Measurements from ENCODE around the gene DCTN5. TPM values are rescaled to one million over a fixed set of nuclear protein-coding genes. Genes with fewer than 3 reads are reported as not detected.

DCTN5 gene
- total RNA-seq, 3 donors from 2014 or later (not counting 1 experiment from before 2014, with no cell fraction given), result 60.7 to 72.1 (median 65.8) TPM

DNA sequence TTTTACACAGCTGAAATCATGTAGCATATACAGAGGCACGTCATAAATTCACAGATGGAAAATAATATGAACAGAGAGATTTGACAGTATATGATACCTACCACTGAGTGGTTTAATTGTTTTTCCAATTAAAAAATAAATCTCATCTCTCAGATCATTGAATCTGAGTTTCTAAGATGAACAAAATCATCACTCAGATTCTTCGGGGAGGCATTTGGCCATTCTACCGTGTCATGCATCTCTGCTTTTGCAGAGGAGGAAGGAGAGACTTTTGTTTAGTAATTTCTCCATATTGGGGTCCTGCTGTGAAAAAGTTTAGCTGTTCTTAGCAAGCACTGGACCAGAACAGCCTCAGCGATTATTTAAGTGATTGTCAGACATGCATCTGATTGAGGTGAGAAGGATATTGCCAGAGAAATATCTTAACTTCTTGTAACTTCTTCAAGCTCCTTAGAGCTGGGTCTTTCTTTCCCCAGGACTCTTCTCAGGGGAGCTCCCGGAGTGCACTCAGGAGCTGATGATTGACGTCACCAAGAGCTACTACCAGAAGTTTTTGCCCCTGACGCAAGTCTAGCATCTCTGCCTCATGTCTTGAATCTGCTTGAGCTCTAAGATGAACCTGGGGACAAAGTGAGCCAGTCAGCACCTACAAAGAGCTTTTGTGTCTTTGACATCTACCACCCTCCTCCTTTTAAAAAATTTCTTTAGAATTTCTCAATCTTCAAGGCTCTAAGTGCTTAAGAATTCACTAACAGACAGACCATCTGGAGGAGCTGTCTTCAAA, 25.5 kb downstream of the DCTN5 start:
- no peak for DNase-seq
- TF ChIP-seq, protein P1, sequence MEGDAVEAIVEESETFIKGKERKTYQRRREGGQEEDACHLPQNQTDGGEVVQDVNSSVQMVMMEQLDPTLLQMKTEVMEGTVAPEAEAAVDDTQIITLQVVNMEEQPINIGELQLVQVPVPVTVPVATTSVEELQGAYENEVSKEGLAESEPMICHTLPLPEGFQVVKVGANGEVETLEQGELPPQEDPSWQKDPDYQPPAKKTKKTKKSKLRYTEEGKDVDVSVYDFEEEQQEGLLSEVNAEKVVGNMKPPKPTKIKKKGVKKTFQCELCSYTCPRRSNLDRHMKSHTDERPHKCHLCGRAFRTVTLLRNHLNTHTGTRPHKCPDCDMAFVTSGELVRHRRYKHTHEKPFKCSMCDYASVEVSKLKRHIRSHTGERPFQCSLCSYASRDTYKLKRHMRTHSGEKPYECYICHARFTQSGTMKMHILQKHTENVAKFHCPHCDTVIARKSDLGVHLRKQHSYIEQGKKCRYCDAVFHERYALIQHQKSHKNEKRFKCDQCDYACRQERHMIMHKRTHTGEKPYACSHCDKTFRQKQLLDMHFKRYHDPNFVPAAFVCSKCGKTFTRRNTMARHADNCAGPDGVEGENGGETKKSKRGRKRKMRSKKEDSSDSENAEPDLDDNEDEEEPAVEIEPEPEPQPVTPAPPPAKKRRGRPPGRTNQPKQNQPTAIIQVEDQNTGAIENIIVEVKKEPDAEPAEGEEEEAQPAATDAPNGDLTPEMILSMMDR (IDR thresholded peaks at IDR 0.05), result no peak
- H3K27ac ChIP-seq (ENCODE audit: low read length), result no peak overlapping the region
- intact Hi-C loops (cut with micrococcal nuclease), result no loop called here
- no peak for ATAC-seq
- no peak overlapping the region for H3K4me3 ChIP-seq (ENCODE audit: low read length)
- peaks cover 37% of the 10 kb centered on the region for H3K36me3 Mint-ChIP-seq
- no peaks in the 10 kb centered on the region for H3K27me3 ChIP-seq (ENCODE audit: control insufficient read depth, insufficient read depth, low read length)
- no peaks in the 10 kb centered on the region for H3K4me1 ChIP-seq (ENCODE audit: control insufficient read depth, insufficient read depth, low read length)
- H3K4me3 Mint-ChIP-seq, result no peak overlapping the region
- no peaks in the 10 kb centered on the region for H3K9me3 Mint-ChIP-seq
- no peaks in the 10 kb centered on the region for H3K27me3 Mint-ChIP-seq (ENCODE audit: low read depth in 2 of 2)
- peaks cover 0 to 8% of the 10 kb centered on the region in 2 donors for H3K4me1 Mint-ChIP-seq
- 93% methylated on average over 6 of the region's 7 CpGs for WGBS (ENCODE audit: insufficient coverage)
- H3K36me3 ChIP-seq (ENCODE audit: control insufficient read depth, insufficient read depth, low read length), result peaks cover 76% of the 10 kb centered on the region
- H3K27ac Mint-ChIP-seq, result no peak overlapping the region
- H3K9me3 ChIP-seq (ENCODE audit: control insufficient read depth, insufficient read depth, low read length), result no peaks in the 10 kb centered on the region

DNA sequence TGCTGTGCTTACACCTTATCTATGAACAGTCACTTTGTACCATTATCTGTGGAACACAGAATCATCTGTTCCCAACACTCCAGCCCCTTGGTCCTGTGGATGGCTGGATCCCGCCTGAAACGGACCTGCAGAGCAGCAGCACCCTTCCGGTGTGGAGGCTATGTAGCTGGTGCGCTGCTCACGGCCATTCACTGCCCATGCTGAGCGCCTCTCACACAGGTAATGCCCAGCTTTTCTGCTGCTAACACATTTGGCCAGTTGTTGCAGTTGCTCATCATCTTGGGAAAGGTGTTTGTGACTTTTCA, 26.0 kb downstream of the DCTN5 start:
- no peaks in the 10 kb centered on the region for H3K9me3 Mint-ChIP-seq
- no peak overlapping the region for H3K27ac Mint-ChIP-seq
- H3K36me3 ChIP-seq (ENCODE audit: control insufficient read depth, insufficient read depth, low read length), result peaks cover 73% of the 10 kb centered on the region
- H3K4me3 ChIP-seq (ENCODE audit: low read length), result no peak overlapping the region
- WGBS (ENCODE audit: insufficient coverage), result 97% methylated on average over 6 of the region's 6 CpGs
- peaks cover 37% of the 10 kb centered on the region for H3K36me3 Mint-ChIP-seq
- peaks cover 0 to 8% of the 10 kb centered on the region in 2 donors for H3K4me1 Mint-ChIP-seq
- intact Hi-C loops (cut with micrococcal nuclease), result no loop called here
- H3K4me1 ChIP-seq (ENCODE audit: control insufficient read depth, insufficient read depth, low read length), result no peaks in the 10 kb centered on the region
- no peak for DNase-seq
- no peaks in the 10 kb centered on the region for H3K9me3 ChIP-seq (ENCODE audit: control insufficient read depth, insufficient read depth, low read length)
- H3K4me3 Mint-ChIP-seq, result no peak overlapping the region
- TF ChIP-seq, protein P1 (IDR thresholded peaks at IDR 0.05), result no peak
- no peak for ATAC-seq
- no peak overlapping the region for H3K27ac ChIP-seq (ENCODE audit: low read length)
- H3K27me3 Mint-ChIP-seq (ENCODE audit: low read depth in 2 of 2), result no peaks in the 10 kb centered on the region
- no peaks in the 10 kb centered on the region for H3K27me3 ChIP-seq (ENCODE audit: control insufficient read depth, insufficient read depth, low read length)

DNA sequence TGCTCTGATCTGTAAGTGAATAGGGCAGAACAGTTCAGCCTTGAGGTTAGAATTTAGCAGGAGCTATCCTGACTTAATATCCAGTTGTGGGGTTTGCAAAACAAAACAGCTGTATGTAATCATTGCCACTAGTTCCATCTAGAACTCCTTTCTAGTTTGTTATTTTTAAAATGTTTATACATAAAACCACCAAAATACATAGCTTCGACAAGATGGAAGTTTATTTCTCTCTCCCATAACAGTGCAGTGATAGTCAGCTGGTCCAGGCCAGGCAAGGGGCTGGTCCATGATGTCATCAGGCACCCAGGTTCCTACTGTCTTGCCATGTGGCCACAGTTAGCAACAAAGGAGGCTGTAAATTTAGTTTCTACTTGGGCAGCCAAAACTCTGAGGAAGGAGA, 27.0 kb downstream of the DCTN5 start:
- TF ChIP-seq, protein P1 (IDR thresholded peaks at IDR 0.05), result no peak
- H3K27me3 Mint-ChIP-seq (ENCODE audit: low read depth in 2 of 2), result no peaks in the 10 kb centered on the region
- WGBS (ENCODE audit: insufficient coverage), result 100% methylated on average over 1 of the region's 1 CpG
- Histone ChIP-seq H3K9me3 (ENCODE audit: control insufficient read depth, insufficient read depth, low read length) (no peaks in the 10 kb centered on the region), H3K4me1 (ENCODE audit: control insufficient read depth, insufficient read depth, low read length) (no peaks in the 10 kb centered on the region), H3K4me3 (ENCODE audit: low read length) (no peak overlapping the region), H3K27ac (ENCODE audit: low read length) (no peak overlapping the region), H3K36me3 (ENCODE audit: control insufficient read depth, insufficient read depth, low read length) (peaks cover 64% of the 10 kb centered on the region), H3K27me3 (ENCODE audit: control insufficient read depth, insufficient read depth, low read length) (no peaks in the 10 kb centered on the region)
- H3K9me3 Mint-ChIP-seq, result no peaks in the 10 kb centered on the region
- ATAC-seq (no peak), DNase-seq (no peak)
- H3K4me1 Mint-ChIP-seq, result peaks cover 0 to 8% of the 10 kb centered on the region in 2 donors
- H3K36me3 Mint-ChIP-seq, result peaks cover 31% of the 10 kb centered on the region
- no peak overlapping the region for H3K4me3 Mint-ChIP-seq
- intact Hi-C loops (cut with micrococcal nuclease), result no loop called here
- H3K27ac Mint-ChIP-seq, result no peak overlapping the region

DNA sequence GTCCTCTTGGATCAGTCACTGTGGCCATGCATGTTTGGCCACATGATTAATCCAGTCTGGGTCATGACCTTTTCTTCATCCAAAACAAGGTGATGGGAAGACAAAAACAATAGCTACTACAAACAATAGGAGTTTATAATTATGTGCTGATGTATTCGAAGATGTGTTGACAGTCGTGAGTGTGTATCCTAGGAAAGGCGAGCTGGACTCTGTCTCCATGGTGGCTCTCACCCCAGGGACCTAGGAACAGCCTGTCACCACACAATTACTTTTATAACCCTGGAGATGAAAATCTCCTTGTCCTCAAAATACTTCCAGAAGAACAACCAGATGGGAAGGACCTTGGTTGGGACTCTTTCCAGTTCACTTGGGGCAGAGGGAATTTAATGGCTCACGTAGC, 27.6 kb downstream of the DCTN5 start:
- Mint-ChIP-seq H3K27me3 (ENCODE audit: low read depth in 2 of 2) (no peaks in the 10 kb centered on the region), H3K4me1 (peaks cover 0 to 8% of the 10 kb centered on the region in 2 donors), H3K4me3 (no peak overlapping the region), H3K27ac (no peak overlapping the region), H3K9me3 (no peaks in the 10 kb centered on the region), H3K36me3 (peaks cover 30% of the 10 kb centered on the region)
- intact Hi-C loops (cut with micrococcal nuclease), result no loop called here
- Histone ChIP-seq H3K27ac (ENCODE audit: low read length) (no peak overlapping the region), H3K4me1 (ENCODE audit: control insufficient read depth, insufficient read depth, low read length) (no peaks in the 10 kb centered on the region), H3K9me3 (ENCODE audit: control insufficient read depth, insufficient read depth, low read length) (no peaks in the 10 kb centered on the region), H3K36me3 (ENCODE audit: control insufficient read depth, insufficient read depth, low read length) (peaks cover 61% of the 10 kb centered on the region), H3K27me3 (ENCODE audit: control insufficient read depth, insufficient read depth, low read length) (no peaks in the 10 kb centered on the region), H3K4me3 (ENCODE audit: low read length) (no peak overlapping the region)
- no peak for DNase-seq
- TF ChIP-seq, protein P1 (IDR thresholded peaks at IDR 0.05), result no peak
- WGBS (ENCODE audit: insufficient coverage), result 99% methylated on average over 3 of the region's 4 CpGs
- no peak for ATAC-seq

Measured in natural killer cell (primary cell).